Naive B cell (primary cell): Measurements from ENCODE around the gene ACP3. TPM values are rescaled to one million over a fixed set of nuclear protein-coding genes. Genes with fewer than 3 reads are reported as not detected.
"Not testable (repeated sequence)": the region's sequence is repeated elsewhere in the genome, so short reads cannot be mapped to it uniquely, and the experiment has no call there.

Experiments
- ATAC-seq, 2 donors: fragments of 150-1000 bp; cut with Tn5 transposase; 2 replicates each; pipeline ENCODE4 v1.10.0; 2021; ENCODE audit warnings: low read depth in 2 of 2, mild to moderate bottlenecking in 2 of 2, moderate library complexity in 2 of 2
- DNase-seq: peaks from one replicate; pipeline ENCODE4 v3.0.0; 2022
- H3K27ac Mint-ChIP-seq, 6 donors: one replicate each; pipeline ENCODE4 v1.8.0; 2020 to 2022; ENCODE audit warnings: mild to moderate bottlenecking in 6 of 6, mixed read lengths in 6 of 6, moderate library complexity in 5 of 6, inconsistent platforms in 2 of 6
- H3K27me3 Mint-ChIP-seq, 3 donors: one replicate each; pipeline ENCODE4 v1.8.0; 2021 to 2022; ENCODE audit warnings: mixed read lengths in 3 of 3, mild to moderate bottlenecking in 1 of 3
- H3K36me3 Mint-ChIP-seq, 2 donors: one replicate each; pipeline ENCODE4 v1.8.0; 2020 to 2022; ENCODE audit warnings: mixed read lengths in 2 of 2, inconsistent platforms in 1 of 2, mild to moderate bottlenecking in 1 of 2
- H3K4me1 Mint-ChIP-seq, 3 donors: one replicate each; pipeline ENCODE4 v1.8.0; 2020 to 2022; ENCODE audit warnings: mixed read lengths in 3 of 3, inconsistent platforms in 1 of 3, mild to moderate bottlenecking in 1 of 3, moderate library complexity in 1 of 3
- H3K4me3 Mint-ChIP-seq, 8 donors: one replicate each; pipeline ENCODE4 v1.8.0; 2020 to 2022; ENCODE audit warnings: mild to moderate bottlenecking in 8 of 8, mixed read lengths in 8 of 8, moderate library complexity in 8 of 8, inconsistent platforms in 2 of 8
- H3K9me3 Mint-ChIP-seq, 7 donors: one replicate each; pipeline ENCODE4 v1.8.0; 2020 to 2022; ENCODE audit warnings: mixed read lengths in 7 of 7, mild to moderate bottlenecking in 5 of 7, inconsistent platforms in 2 of 7, moderate library complexity in 1 of 7
- polyA plus RNA-seq, 6 donors: library from polyadenylated mRNA; unstranded; fragments of 300-500 nt; fragmentation: Illumina TruSeq; gene quantifications; one replicate each; pipeline ENCODE4 v1.2.3, GENCODE V29; 2021; ENCODE audit warnings: low read depth in 6 of 6

ACP3 gene
- polyA plus RNA-seq, 6 donors from 2014 or later = not detected

DNA sequence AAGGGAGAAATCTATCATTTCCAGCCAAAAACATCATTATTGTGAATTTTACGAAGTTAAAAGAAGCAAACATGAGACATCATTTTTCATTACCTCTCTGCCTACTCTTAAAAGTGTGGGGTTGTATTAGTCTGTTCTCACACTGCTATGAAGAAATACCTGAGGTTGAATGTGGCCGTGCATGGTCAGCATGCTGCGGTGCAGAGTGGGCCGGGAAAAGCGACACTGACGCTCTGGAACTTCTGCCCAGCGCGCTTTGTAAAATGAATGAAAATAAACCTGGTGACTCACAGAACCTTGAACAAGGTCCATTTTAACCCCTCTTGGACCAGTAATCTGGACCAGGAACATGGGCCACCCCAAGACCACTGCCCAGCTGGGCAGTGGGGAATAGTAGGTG is 69.1 kb downstream of the ACP3 start:
- Mint-ChIP-seq H3K36me3 (no peaks in the 10 kb centered on the region), H3K4me3 (no peak overlapping the region), H3K27ac (no peak overlapping the region), H3K27me3 (peaks cover 0 to 3% (median 0%) of the 10 kb centered on the region in 3 donors), H3K4me1 (peaks cover 0 to 4% (median 0%) of the 10 kb centered on the region in 3 donors), H3K9me3 (peaks cover 0 to 7% (median 2%) of the 10 kb centered on the region in 7 donors)
- ATAC-seq (no peak), DNase-seq (no peak)

- DNase-seq, H3K4me1 Mint-ChIP-seq, H3K27me3 Mint-ChIP-seq, H3K36me3 Mint-ChIP-seq, H3K27ac Mint-ChIP-seq, H3K4me3 Mint-ChIP-seq, H3K9me3 Mint-ChIP-seq, ATAC-seq: not testable (repeated sequence)
These were observed 75.5 kb downstream of the ACP3 start for GRCh38 chr3:132392675-132393074.

- Mint-ChIP-seq H3K9me3 (peaks cover 0 to 5% (median 3%) of the 10 kb centered on the region in 7 donors), H3K36me3 (peaks cover 0 to 8% of the 10 kb centered on the region in 2 donors), H3K4me1 (no peaks in the 10 kb centered on the region), H3K27me3 (no peaks in the 10 kb centered on the region), H3K27ac (no peak overlapping the region), H3K4me3 (no peak overlapping the region)
- DNase-seq = no peak
- no peak for ATAC-seq
These were observed 77.1 kb downstream of the ACP3 start for GRCh38 chr3:132394320-132394719.

- no peak overlapping the region for H3K4me3 Mint-ChIP-seq
- ATAC-seq (no peak), DNase-seq (no peak)
- peaks cover 0 to 8% of the 10 kb centered on the region in 2 donors for H3K36me3 Mint-ChIP-seq
- H3K27ac Mint-ChIP-seq = no peak overlapping the region
- no peaks in the 10 kb centered on the region for H3K27me3 Mint-ChIP-seq
- no peaks in the 10 kb centered on the region for H3K4me1 Mint-ChIP-seq
- H3K9me3 Mint-ChIP-seq = peaks cover 0 to 5% (median 3%) of the 10 kb centered on the region in 7 donors
These were observed 77.9 kb downstream of the ACP3 start for GRCh38 chr3:132395126-132395525.

GRCh38 chr3:132396255-132396654 is 79.0 kb downstream of the ACP3 start:
- peaks cover 0 to 8% of the 10 kb centered on the region in 2 donors for H3K36me3 Mint-ChIP-seq
- no peaks in the 10 kb centered on the region for H3K4me1 Mint-ChIP-seq
- H3K27ac Mint-ChIP-seq = no peak overlapping the region
- no peak for ATAC-seq
- H3K9me3 Mint-ChIP-seq = peaks cover 0 to 5% (median 3%) of the 10 kb centered on the region in 7 donors
- H3K4me3 Mint-ChIP-seq = no peak overlapping the region
- H3K27me3 Mint-ChIP-seq = no peaks in the 10 kb centered on the region
- no peak for DNase-seq

DNA sequence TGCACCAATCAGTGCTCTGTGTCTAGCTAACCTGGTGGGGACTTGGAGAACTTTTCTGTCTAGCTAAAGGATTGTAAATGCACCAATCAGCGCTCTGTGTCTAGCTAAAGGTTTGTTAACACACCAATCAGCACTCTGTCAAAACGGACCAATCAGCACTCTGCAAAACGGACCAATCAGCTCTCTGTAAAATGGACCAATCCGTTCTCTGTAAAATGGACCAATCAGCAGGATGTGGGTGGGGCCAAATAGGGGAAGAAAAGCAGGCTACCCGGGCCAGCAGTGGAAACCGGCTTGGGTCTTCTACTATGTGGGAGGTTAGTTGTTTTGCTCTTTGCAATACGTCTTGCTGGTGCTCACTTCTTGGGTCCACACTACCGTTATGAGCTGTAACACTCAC is 79.6 kb downstream of the ACP3 start:
- not testable (repeated sequence) for H3K36me3 Mint-ChIP-seq, ATAC-seq, H3K4me3 Mint-ChIP-seq, DNase-seq, H3K4me1 Mint-ChIP-seq, H3K9me3 Mint-ChIP-seq, H3K27me3 Mint-ChIP-seq
- peak overlapping the region in 1 of 6 donors; percentile 6 for H3K27ac Mint-ChIP-seq

DNA sequence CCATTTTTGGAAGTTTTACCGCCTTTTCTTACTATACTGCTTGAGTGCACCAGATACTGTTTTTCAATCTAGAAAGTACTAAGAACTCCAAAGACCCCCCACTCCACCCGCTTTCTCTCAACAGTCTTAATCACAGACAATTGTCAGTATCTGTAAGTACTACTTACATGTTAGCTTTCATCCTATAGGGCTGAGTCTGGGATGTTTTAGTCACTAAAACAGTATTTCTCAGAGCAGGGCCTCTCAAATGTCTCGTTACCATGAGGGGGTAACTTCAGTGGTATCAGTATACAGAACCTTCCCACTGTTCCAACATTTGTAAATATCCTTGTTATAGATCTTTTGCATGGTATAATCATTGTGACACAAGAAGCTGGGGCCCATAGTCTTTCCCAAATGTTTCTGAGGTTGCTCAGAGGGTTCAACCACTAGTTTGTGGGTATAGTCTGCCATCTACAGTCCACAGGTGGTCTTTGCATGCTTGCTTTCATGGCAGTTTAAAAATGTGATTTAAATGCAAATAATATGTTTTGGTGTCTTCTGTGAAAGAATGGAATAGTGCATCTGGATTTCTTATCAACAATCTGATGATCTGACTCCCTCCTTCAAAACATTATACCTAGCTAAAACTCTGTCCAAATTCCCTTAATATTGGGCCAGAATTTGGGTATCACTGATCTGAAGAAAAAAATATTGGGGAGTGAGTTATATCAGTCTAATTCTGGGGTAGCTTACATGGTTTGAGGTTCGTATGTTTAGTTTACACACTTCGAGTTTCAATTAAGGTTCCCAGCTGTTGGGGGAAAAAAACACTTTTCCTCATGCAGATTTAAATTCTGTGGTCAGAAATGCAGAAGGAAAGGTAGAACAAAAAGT is 82.1 kb downstream of the ACP3 start:
- DNase-seq = peak; percentile 17
- H3K4me3 Mint-ChIP-seq = no peak overlapping the region
- ATAC-seq = peak in 1 of 2 donors; percentile 48
- H3K27ac Mint-ChIP-seq = no peak overlapping the region
- H3K27me3 Mint-ChIP-seq = no peaks in the 10 kb centered on the region
- peaks cover 0 to 5% (median 3%) of the 10 kb centered on the region in 7 donors for H3K9me3 Mint-ChIP-seq
- no peaks in the 10 kb centered on the region for H3K4me1 Mint-ChIP-seq
- H3K36me3 Mint-ChIP-seq = peaks cover 0 to 8% of the 10 kb centered on the region in 2 donors

- Mint-ChIP-seq H3K36me3 (no peaks in the 10 kb centered on the region), H3K27ac (no peak overlapping the region), H3K4me3 (no peak overlapping the region), H3K9me3 (peaks cover 0 to 3% (median 0%) of the 10 kb centered on the region in 7 donors), H3K27me3 (no peaks in the 10 kb centered on the region), H3K4me1 (peaks cover 6 to 9% (median 7%) of the 10 kb centered on the region in 3 donors)
- ATAC-seq (no peak), DNase-seq (no peak)
These were observed 84.0 kb downstream of the ACP3 start for GRCh38 chr3:132401255-132401654.

DNA sequence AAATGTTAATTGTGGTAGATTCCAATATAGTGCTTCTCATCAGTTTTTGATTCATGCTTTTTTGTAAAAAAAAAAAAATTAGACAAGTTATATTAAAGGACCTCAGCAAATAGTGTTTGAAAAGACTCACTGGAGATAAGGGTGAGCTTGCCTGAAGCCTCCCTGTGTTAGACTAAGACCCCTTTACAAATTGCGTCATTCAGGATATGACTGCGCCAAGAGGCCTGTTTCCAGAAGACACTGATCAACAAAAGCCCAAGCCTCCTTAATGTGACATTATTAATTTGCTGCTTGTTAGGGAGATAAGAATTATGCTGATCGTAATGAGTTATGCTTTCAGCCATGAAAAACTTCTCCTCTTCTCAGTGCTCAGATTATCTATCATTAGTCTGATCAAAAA is 87.1 kb downstream of the ACP3 start:
- H3K36me3 Mint-ChIP-seq = no peaks in the 10 kb centered on the region
- H3K4me1 Mint-ChIP-seq = peaks cover 16 to 19% (median 18%) of the 10 kb centered on the region in 3 donors
- no peak overlapping the region for H3K4me3 Mint-ChIP-seq
- H3K27ac Mint-ChIP-seq = no peak overlapping the region
- H3K9me3 Mint-ChIP-seq = no peaks in the 10 kb centered on the region
- H3K27me3 Mint-ChIP-seq = no peaks in the 10 kb centered on the region
- no peak for ATAC-seq
- DNase-seq = no peak

- no peak for ATAC-seq
- Mint-ChIP-seq H3K36me3 (no peaks in the 10 kb centered on the region), H3K4me1 (peaks cover 16 to 19% (median 18%) of the 10 kb centered on the region in 3 donors), H3K4me3 (no peak overlapping the region), H3K27me3 (no peaks in the 10 kb centered on the region), H3K27ac (no peak overlapping the region), H3K9me3 (no peaks in the 10 kb centered on the region)
- no peak for DNase-seq
These were observed 88.0 kb downstream of the ACP3 start for GRCh38 chr3:132405188-132405587.

DNA sequence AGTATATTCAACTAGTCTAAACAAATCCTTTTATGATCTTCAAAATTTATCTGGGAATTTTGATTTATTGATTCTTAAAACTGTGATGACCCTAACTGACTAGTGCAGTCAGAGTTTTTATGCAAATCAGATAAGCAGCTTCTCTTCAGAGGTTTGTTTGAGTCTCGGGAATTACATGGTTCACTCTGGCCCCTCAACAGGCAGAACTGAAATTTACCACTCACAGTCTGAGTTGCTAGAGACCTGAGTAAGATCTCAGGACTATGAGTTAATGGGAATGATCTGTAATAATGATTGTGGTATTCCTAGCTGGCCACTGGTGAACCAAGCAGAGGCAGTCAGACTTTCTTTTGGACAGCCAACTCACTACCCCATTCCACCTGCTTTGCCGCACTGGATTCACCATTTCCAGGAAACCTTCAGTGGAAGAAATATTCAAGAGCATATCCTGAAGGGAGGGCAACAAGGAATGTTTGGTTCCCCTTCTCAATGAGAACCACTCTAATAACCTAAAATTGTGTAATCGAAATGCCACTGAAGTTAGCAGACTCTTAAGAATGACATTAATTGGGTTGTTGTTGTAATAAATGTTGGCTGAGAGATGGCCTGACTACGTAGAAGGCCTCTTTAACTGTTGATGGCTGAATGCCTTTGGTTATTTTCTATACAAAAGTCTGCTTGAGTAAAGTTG is 88.5 kb downstream of the ACP3 start:
- ATAC-seq (no peak), DNase-seq (no peak)
- Mint-ChIP-seq H3K27me3 (no peaks in the 10 kb centered on the region), H3K27ac (peak overlapping the region in 1 of 6 donors; percentile 64), H3K4me1 (peaks cover 16 to 19% (median 18%) of the 10 kb centered on the region in 3 donors), H3K36me3 (no peaks in the 10 kb centered on the region), H3K4me3 (peak overlapping the region in 4 of 8 donors; percentile 36 to 64 (median 44)), H3K9me3 (no peaks in the 10 kb centered on the region)

DNA sequence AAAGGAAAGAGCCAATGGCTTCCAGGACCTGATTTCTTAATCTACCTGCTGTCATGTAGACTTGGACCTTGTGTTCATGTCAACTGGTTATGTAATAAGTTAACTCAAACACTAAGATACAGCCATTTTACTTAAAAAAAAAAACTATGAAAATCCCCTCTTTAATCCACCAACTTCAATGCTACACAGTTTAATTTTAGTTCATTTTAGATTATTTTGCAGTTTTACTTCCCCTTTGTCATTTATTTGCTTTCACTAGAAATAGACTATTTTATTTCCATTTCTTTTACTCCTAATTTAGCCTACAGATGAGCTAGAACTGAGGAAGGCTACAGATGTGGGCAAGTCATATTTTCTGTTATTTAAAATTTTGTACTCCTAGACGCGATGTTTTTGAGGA is 89.4 kb downstream of the ACP3 start:
- Mint-ChIP-seq H3K27ac (peak overlapping the region in 5 of 6 donors; percentile 1 to 53 (median 49)), H3K27me3 (no peaks in the 10 kb centered on the region), H3K4me1 (peaks cover 16 to 19% (median 18%) of the 10 kb centered on the region in 3 donors), H3K36me3 (no peaks in the 10 kb centered on the region), H3K9me3 (peaks cover 0 to 3% (median 0%) of the 10 kb centered on the region in 7 donors), H3K4me3 (peak overlapping the region in 7 of 8 donors; percentile 31 to 84 (median 48))
- DNase-seq (peak; percentile 18), ATAC-seq (peak; percentile 75 to 77)

DNA sequence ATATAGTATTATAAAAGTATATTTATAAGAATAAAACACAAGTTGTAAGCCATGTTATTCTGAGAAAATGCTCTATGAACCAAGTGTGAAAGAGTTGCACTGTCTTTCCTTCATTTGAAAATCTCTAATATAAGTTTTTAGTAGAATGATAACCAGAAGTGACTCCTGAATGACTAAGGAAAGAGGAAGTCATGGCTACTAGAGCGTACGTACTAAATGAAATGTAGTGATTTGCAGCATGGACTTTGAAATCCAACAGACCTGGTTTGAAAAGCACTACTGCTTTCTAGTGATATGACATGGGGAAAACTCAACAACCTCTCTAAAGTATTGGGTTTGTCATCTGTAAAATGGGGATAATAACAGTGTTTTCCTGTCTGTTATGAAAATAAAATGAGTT is 89.8 kb downstream of the ACP3 start:
- peaks cover 0 to 3% (median 0%) of the 10 kb centered on the region in 7 donors for H3K9me3 Mint-ChIP-seq
- peak overlapping the region in 1 of 8 donors; percentile 48 for H3K4me3 Mint-ChIP-seq
- H3K27ac Mint-ChIP-seq = peak overlapping the region in 4 of 6 donors; percentile 11 to 91 (median 51)
- no peaks in the 10 kb centered on the region for H3K36me3 Mint-ChIP-seq
- peak; percentile 87 to 88 for ATAC-seq
- no peaks in the 10 kb centered on the region for H3K27me3 Mint-ChIP-seq
- peaks cover 16 to 19% (median 18%) of the 10 kb centered on the region in 3 donors for H3K4me1 Mint-ChIP-seq
- DNase-seq = peak; percentile 39
